Muscle layer of colon (tissue), 2 donors: ENCODE measurements around the gene CCDC63.
"Not testable (repeated sequence)": the region's sequence is repeated elsewhere in the genome, so short reads cannot be mapped to it uniquely, and the experiment has no call there.

ENCODE experiments used
- H3K27ac ChIP-seq: one replicate; pipeline ENCODE4 v1.7.0; 2013; ENCODE audit warnings: low read depth, mild to moderate bottlenecking, low read length, moderate library complexity
- H3K27me3 ChIP-seq, 2 donors: one replicate each; pipeline ENCODE4 v1.7.0; 2013; ENCODE audit warnings: low read length in 2 of 2, mild to moderate bottlenecking in 2 of 2; ENCODE audit not compliant: insufficient read depth in 2 of 2, control insufficient read depth in 1 of 2
- H3K36me3 ChIP-seq: one replicate; pipeline ENCODE4 v1.7.0; 2013; ENCODE audit warnings: mild to moderate bottlenecking, low read length; ENCODE audit not compliant: insufficient read depth
- H3K4me1 ChIP-seq: one replicate; pipeline ENCODE4 v1.7.0; 2013; ENCODE audit warnings: mild to moderate bottlenecking, low read length; ENCODE audit not compliant: insufficient read depth
- H3K4me3 ChIP-seq, 2 donors: one replicate each; pipeline ENCODE4 v1.7.0; 2013; ENCODE audit warnings: low read length in 2 of 2, low read depth in 1 of 2, mild to moderate bottlenecking in 1 of 2, moderate library complexity in 1 of 2
- H3K9ac ChIP-seq: one replicate; pipeline ENCODE4 v1.7.0; 2013; ENCODE audit warnings: low read length
- H3K9me3 ChIP-seq: one replicate; pipeline ENCODE4 v1.7.0; 2013; ENCODE audit warnings: mild to moderate bottlenecking, low read length
- donor health status: abdominal sarcoma.
- donor health status: Adenocarcinoma of cecum.

Gene CCDC63

GRCh38 chr12:110936367-110937103, 89.7 kb downstream of the CCDC63 start:
- no peak overlapping the region for H3K4me3 ChIP-seq
- no peak overlapping the region for H3K27ac ChIP-seq
- H3K27me3 ChIP-seq: peaks cover 0 to 12% of the 10 kb centered on the region in 2 donors
- no peak overlapping the region for H3K9ac ChIP-seq
- H3K36me3 ChIP-seq: no peaks in the 10 kb centered on the region
- no peaks in the 10 kb centered on the region for H3K4me1 ChIP-seq
- H3K9me3 ChIP-seq: no peaks in the 10 kb centered on the region

GRCh38 chr12:110937104-110937641, 90.4 kb downstream of the CCDC63 start:
- H3K4me1 ChIP-seq: no peaks in the 10 kb centered on the region
- H3K27ac ChIP-seq: no peak overlapping the region
- H3K27me3 ChIP-seq: peaks cover 0 to 12% of the 10 kb centered on the region in 2 donors
- H3K36me3 ChIP-seq: no peaks in the 10 kb centered on the region
- no peaks in the 10 kb centered on the region for H3K9me3 ChIP-seq
- H3K4me3 ChIP-seq: no peak overlapping the region
- no peak overlapping the region for H3K9ac ChIP-seq

- peaks cover under 1% of the 10 kb centered on the region for H3K9me3 ChIP-seq
Measured at GRCh38 chr12:110940296-110940695, 93.5 kb downstream of the CCDC63 start.

GRCh38 chr12:110940933-110941332, 94.1 kb downstream of the CCDC63 start:
- H3K9ac ChIP-seq: no peak overlapping the region
- no peaks in the 10 kb centered on the region for H3K36me3 ChIP-seq
- H3K4me1 ChIP-seq: no peaks in the 10 kb centered on the region
- H3K27me3 ChIP-seq: peaks cover 0 to 12% of the 10 kb centered on the region in 2 donors
- H3K27ac ChIP-seq: no peak overlapping the region
- H3K4me3 ChIP-seq: no peak overlapping the region
- H3K9me3 ChIP-seq: peaks cover 5% of the 10 kb centered on the region

More at GRCh38 chr12:110940296-110940695, 93.5 kb downstream of the CCDC63 start:
- Histone ChIP-seq H3K27ac (no peak overlapping the region), H3K4me3 (no peak overlapping the region), H3K27me3 (peaks cover 0 to 12% of the 10 kb centered on the region in 2 donors), H3K9ac (no peak overlapping the region), H3K4me1 (no peaks in the 10 kb centered on the region), H3K36me3 (no peaks in the 10 kb centered on the region)

- no peaks in the 10 kb centered on the region for H3K4me1 ChIP-seq
- H3K36me3 ChIP-seq: no peaks in the 10 kb centered on the region
- peaks cover 9% of the 10 kb centered on the region for H3K9me3 ChIP-seq
- no peak overlapping the region for H3K9ac ChIP-seq
- peaks cover 0 to 12% of the 10 kb centered on the region in 2 donors for H3K27me3 ChIP-seq
- no peak overlapping the region for H3K4me3 ChIP-seq
- no peak overlapping the region for H3K27ac ChIP-seq
Measured at GRCh38 chr12:110941391-110941790, 94.6 kb downstream of the CCDC63 start.

GRCh38 chr12:110943373-110943772, 96.6 kb downstream of the CCDC63 start:
- no peaks in the 10 kb centered on the region for H3K4me1 ChIP-seq
- peaks cover 0 to 4% of the 10 kb centered on the region in 2 donors for H3K27me3 ChIP-seq
- no peak overlapping the region for H3K27ac ChIP-seq
- no peaks in the 10 kb centered on the region for H3K36me3 ChIP-seq
- no peak overlapping the region for H3K9ac ChIP-seq
- no peak overlapping the region for H3K4me3 ChIP-seq
- peaks cover 10% of the 10 kb centered on the region for H3K9me3 ChIP-seq

GRCh38 chr12:110948041-110948440, 101.3 kb downstream of the CCDC63 start:
- Histone ChIP-seq H3K4me1 (no peaks in the 10 kb centered on the region), H3K27ac (no peak overlapping the region), H3K36me3 (no peaks in the 10 kb centered on the region), H3K27me3 (no peaks in the 10 kb centered on the region), H3K9ac (no peak overlapping the region), H3K4me3 (no peak overlapping the region), H3K9me3 (peaks cover 10% of the 10 kb centered on the region)

GRCh38 chr12:110950466-110950865, 103.7 kb downstream of the CCDC63 start:
- H3K27me3 ChIP-seq, H3K27ac ChIP-seq, H3K4me1 ChIP-seq, H3K9ac ChIP-seq, H3K36me3 ChIP-seq, H3K9me3 ChIP-seq, H3K4me3 ChIP-seq: not testable (repeated sequence)

GRCh38 chr12:110950867-110951266, 104.1 kb downstream of the CCDC63 start:
- not testable (repeated sequence) for H3K9ac ChIP-seq, H3K4me3 ChIP-seq, H3K27me3 ChIP-seq, H3K9me3 ChIP-seq, H3K27ac ChIP-seq, H3K36me3 ChIP-seq, H3K4me1 ChIP-seq
